DOHH2 (cell line): ENCODE data around the gene LDLRAD4.

Experiments used
- H3F3A ChIP-seq: fragments of 200-600 bp; sonication (generic), shearing (Covaris generic); 2 replicates; pipeline ENCODE4 v1.6.0; 2016; ENCODE audit warnings: antibody characterized with exemption, mild to moderate bottlenecking; ENCODE audit not compliant: control insufficient read depth, insufficient read depth
- H3K27ac ChIP-seq: fragments of 200-600 bp; sonication (generic); 2 replicates; pipeline ENCODE4 v1.5.1; 2014; ENCODE audit warnings: low read depth, mild to moderate bottlenecking, low read length, moderate library complexity
- H3K27me3 ChIP-seq: fragments of 200-600 bp; sonication (generic); 2 replicates; pipeline ENCODE4 v1.6.1; 2014; ENCODE audit warnings: mild to moderate bottlenecking, low read length, mixed read lengths; ENCODE audit not compliant: control insufficient read depth
- H3K36me3 ChIP-seq: fragments of 200-600 bp; sonication (generic); 2 replicates; pipeline ENCODE4 v1.6.1; 2014; ENCODE audit warnings: mild to moderate bottlenecking, low read length, moderate library complexity, mixed read lengths; ENCODE audit not compliant: control insufficient read depth
- H3K4me1 ChIP-seq: fragments of 200-600 bp; sonication (generic); 2 replicates; pipeline ENCODE4 v1.6.1; 2014; ENCODE audit warnings: mild to moderate bottlenecking, low read length, mixed read lengths; ENCODE audit not compliant: control insufficient read depth
- H3K4me2 ChIP-seq: fragments of 200-600 bp; sonication (generic); 2 replicates; pipeline ENCODE4 v1.6.0; 2014; ENCODE audit warnings: mild to moderate bottlenecking, low read length, moderate library complexity
- H3K4me3 ChIP-seq: fragments of 200-600 bp; sonication (generic); 2 replicates; pipeline ENCODE4 v1.5.1; 2014; ENCODE audit warnings: mild to moderate bottlenecking, low read length, mixed read lengths
- H3K79me2 ChIP-seq: fragments of 200-600 bp; sonication (generic); 2 replicates; pipeline ENCODE4 v1.6.1; 2014; ENCODE audit warnings: mild to moderate bottlenecking, low read length, mixed read lengths; ENCODE audit not compliant: control insufficient read depth
- H3K9me2 ChIP-seq: fragments of 200-600 bp; sonication (generic); replicated peaks from 2 replicates; pipeline ENCODE4 v1.6.1; 2014; ENCODE audit warnings: mild to moderate bottlenecking, low read length, mixed read lengths; ENCODE audit not compliant: control insufficient read depth
- H3K9me3 ChIP-seq: fragments of 200-600 bp; sonication (generic); 2 replicates; pipeline ENCODE4 v1.6.1; 2014; ENCODE audit warnings: antibody characterized with exemption, low read length, mixed read lengths; ENCODE audit not compliant: control insufficient read depth, insufficient read depth
- H4K20me1 ChIP-seq: fragments of 200-600 bp; sonication (generic); 2 replicates; pipeline ENCODE4 v1.6.0; 2014; ENCODE audit warnings: low read depth, mild to moderate bottlenecking, antibody characterized with exemption, low read length, moderate library complexity; ENCODE audit not compliant: control insufficient read depth, insufficient read depth
- CTCF ChIP-seq: fragments of 200-600 bp; sonication (generic); IDR thresholded peaks from one replicate; pipeline ENCODE4 v1.5.1; 2014; ENCODE audit warnings: antibody characterized with exemption, mild to moderate bottlenecking, low read depth, low read length; ENCODE audit not compliant: poor library complexity, severe bottlenecking
- EZH2phosphoT487 ChIP-seq: fragments of 200-600 bp; sonication (generic); IDR thresholded peaks from 2 replicates; pipeline ENCODE4 v1.6.1; 2017; ENCODE audit warnings: borderline replicate concordance, mild to moderate bottlenecking, antibody characterized with exemption, low read length, moderate library complexity, mixed read lengths

LDLRAD4 gene

GRCh38 chr18:13241893-13242175, 23.3 kb downstream of the LDLRAD4 start:
- Histone ChIP-seq H3K4me1 (no peaks in the 10 kb centered on the region), H3F3A (no peaks in the 10 kb centered on the region), H3K4me2 (no peak overlapping the region), H3K4me3 (no peak overlapping the region), H3K9me3 (no peaks in the 10 kb centered on the region), H3K27me3 (no peaks in the 10 kb centered on the region), H3K36me3 (no peaks in the 10 kb centered on the region), H3K27ac (no peak overlapping the region), H3K9me2 (no peaks in the 10 kb centered on the region), H4K20me1 (no peaks in the 10 kb centered on the region), H3K79me2 (no peaks in the 10 kb centered on the region)
- TF ChIP-seq CTCF = no peak
- TF ChIP-seq EZH2phosphoT487 = no peak

DNA sequence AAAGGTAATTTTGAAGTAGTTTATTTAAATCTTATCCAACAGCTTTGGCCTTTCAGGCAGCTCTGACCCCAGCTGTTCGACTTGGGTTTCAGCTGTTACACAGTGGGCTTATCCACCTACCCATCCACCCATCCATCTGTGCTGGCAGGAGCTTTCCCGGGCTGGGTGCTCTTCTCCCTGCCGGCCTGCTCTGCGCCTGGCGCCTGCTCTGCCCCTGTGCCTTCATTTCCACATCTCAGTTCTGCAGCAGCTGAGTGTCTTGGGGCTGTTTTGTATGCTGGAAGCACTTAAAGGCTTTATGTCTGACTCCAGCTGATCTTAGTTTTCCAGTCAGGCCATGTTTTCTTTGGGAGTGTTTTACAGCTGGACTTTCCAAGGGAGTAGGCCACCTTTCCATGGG, 24.2 kb downstream of the LDLRAD4 start:
- Histone ChIP-seq H4K20me1 (no peaks in the 10 kb centered on the region), H3K4me2 (no peak overlapping the region), H3K27ac (no peak overlapping the region), H3K9me3 (no peaks in the 10 kb centered on the region), H3K36me3 (no peaks in the 10 kb centered on the region), H3K79me2 (no peaks in the 10 kb centered on the region), H3K27me3 (no peaks in the 10 kb centered on the region), H3F3A (no peaks in the 10 kb centered on the region), H3K9me2 (no peaks in the 10 kb centered on the region), H3K4me3 (no peak overlapping the region), H3K4me1 (no peaks in the 10 kb centered on the region)
- no peak for TF ChIP-seq EZH2phosphoT487
- TF ChIP-seq CTCF = no peak

GRCh38 chr18:13243363-13243762, 24.8 kb downstream of the LDLRAD4 start:
- Histone ChIP-seq H3F3A (no peaks in the 10 kb centered on the region), H3K36me3 (no peaks in the 10 kb centered on the region), H4K20me1 (no peaks in the 10 kb centered on the region), H3K4me3 (no peak overlapping the region), H3K79me2 (no peaks in the 10 kb centered on the region), H3K9me2 (no peaks in the 10 kb centered on the region), H3K4me1 (no peaks in the 10 kb centered on the region), H3K4me2 (no peak overlapping the region), H3K27me3 (no peaks in the 10 kb centered on the region), H3K27ac (no peak overlapping the region), H3K9me3 (no peaks in the 10 kb centered on the region)
- TF ChIP-seq CTCF = no peak
- no peak for TF ChIP-seq EZH2phosphoT487

DNA sequence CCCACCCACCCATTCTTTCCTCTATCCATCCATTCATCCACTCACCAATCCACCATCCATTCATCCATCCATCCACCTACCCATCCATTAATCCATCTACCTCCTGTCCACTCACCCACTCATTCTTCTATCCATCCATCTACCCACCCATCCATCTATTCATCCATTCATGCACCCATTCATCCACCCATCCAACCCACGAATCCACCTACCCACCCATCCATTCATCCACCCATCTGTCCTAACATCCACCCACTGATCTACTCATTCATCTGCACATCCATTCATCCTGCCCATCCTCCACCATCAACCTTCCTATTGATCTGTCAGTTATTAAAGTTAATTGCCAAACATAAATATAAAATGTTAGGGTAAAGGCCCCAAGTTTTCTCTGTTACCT, 25.6 kb downstream of the LDLRAD4 start:
- Histone ChIP-seq H3F3A (no peaks in the 10 kb centered on the region), H3K36me3 (no peaks in the 10 kb centered on the region), H3K27ac (no peak overlapping the region), H3K4me1 (no peaks in the 10 kb centered on the region), H4K20me1 (no peaks in the 10 kb centered on the region), H3K27me3 (no peaks in the 10 kb centered on the region), H3K9me3 (no peaks in the 10 kb centered on the region), H3K9me2 (no peaks in the 10 kb centered on the region), H3K4me2 (no peak overlapping the region), H3K4me3 (no peak overlapping the region), H3K79me2 (no peaks in the 10 kb centered on the region)
- TF ChIP-seq CTCF = no peak
- TF ChIP-seq EZH2phosphoT487 = no peak
